ENCODE results near the gene PYHIN1.

DNA sequence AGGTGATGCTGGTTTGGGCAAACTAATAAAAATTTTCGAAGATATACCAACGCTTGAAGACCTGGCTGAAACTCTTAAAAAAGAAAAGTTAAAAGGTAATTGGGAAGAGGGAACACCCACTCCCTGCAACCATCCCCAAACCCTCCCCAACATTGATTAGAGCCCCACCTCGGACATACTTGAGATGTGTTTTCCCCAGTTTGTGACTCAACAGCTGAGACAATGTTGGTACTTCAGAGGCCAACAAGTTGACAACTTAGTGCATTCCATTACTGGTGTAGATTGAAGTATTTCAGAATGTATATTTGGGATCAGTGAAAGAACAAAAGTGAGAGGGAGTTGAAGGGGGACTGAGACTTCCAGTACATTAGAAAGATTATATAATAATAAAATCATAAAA, 83.5 kb downstream of the PYHIN1 start:
- TF ChIP-seq, protein P1, sequence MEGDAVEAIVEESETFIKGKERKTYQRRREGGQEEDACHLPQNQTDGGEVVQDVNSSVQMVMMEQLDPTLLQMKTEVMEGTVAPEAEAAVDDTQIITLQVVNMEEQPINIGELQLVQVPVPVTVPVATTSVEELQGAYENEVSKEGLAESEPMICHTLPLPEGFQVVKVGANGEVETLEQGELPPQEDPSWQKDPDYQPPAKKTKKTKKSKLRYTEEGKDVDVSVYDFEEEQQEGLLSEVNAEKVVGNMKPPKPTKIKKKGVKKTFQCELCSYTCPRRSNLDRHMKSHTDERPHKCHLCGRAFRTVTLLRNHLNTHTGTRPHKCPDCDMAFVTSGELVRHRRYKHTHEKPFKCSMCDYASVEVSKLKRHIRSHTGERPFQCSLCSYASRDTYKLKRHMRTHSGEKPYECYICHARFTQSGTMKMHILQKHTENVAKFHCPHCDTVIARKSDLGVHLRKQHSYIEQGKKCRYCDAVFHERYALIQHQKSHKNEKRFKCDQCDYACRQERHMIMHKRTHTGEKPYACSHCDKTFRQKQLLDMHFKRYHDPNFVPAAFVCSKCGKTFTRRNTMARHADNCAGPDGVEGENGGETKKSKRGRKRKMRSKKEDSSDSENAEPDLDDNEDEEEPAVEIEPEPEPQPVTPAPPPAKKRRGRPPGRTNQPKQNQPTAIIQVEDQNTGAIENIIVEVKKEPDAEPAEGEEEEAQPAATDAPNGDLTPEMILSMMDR (IDR thresholded peaks at IDR 0.05) = no peak
- no peak for TF ChIP-seq POLR2A (IDR thresholded peaks at IDR 0.05)
